AG04450 (cell line): ENCODE data around the gene DNAH10. TPM values are rescaled to one million over a fixed set of nuclear protein-coding genes. Genes with fewer than 3 reads are reported as not detected.

Source experiments
- CTCF ChIA-PET: fragments of 300-600, 350-600 bp; formaldehyde crosslinking; extraction: SDS; loops from one replicate; lab custom pipeline; 2022; ENCODE audit warnings: antibody characterized with exemption, inconsistent platforms; lab: Charles Lee
- POLR2A ChIA-PET: fragments of 350-600 bp; formaldehyde crosslinking; extraction: SDS; loops from one replicate; lab custom pipeline; 2021; ENCODE audit warnings: antibody characterized with exemption, inconsistent platforms; lab: Yijun Ruan, JAX
- DNase-seq: peaks from one replicate; pipeline ENCODE4 v3.0.0-alpha.2; 2011; ENCODE audit warnings: low read depth, low spot score
- H3K27ac ChIP-seq: one replicate; pipeline ENCODE4 v1.5.1; 2012; ENCODE audit warnings: low read depth, low read length, control low read depth
- H3K27me3 ChIP-seq: one replicate; pipeline ENCODE4 v1.6.0; 2012; ENCODE audit warnings: low read length; ENCODE audit not compliant: control insufficient read depth, insufficient read depth
- H3K4me3 ChIP-seq: 2 replicates; pipeline ENCODE4 v1.5.1; 2011; ENCODE audit warnings: mild to moderate bottlenecking, low read depth, low read length, control low read depth
- H3K9me3 ChIP-seq: 2 replicates; pipeline ENCODE4 v1.5.1; 2012; ENCODE audit warnings: low read length; ENCODE audit not compliant: control insufficient read depth, insufficient read depth
- CTCF ChIP-seq: IDR thresholded peaks from 2 replicates; pipeline ENCODE4 v1.5.1; 2011; ENCODE audit warnings: low read depth, low read length, control low read depth, inconsistent platforms
- polyA plus RNA-seq: library from polyadenylated mRNA; depleted of rRNA; stranded (reverse); fragments of >200 nt; gene quantifications from 2 replicates; pipeline ENCODE4 v1.2.3, GENCODE V29; 2011

Gene DNAH10
- polyA plus RNA-seq, 1 experiment, result 9.1 TPM

- ChIA-PET CTCF (no interaction called here), POLR2A (no interaction called here)
- peaks cover 7% of the 10 kb centered on the region for H3K9me3 ChIP-seq
- no peak for DNase-seq
- H3K27ac ChIP-seq, result no peak overlapping the region
- TF ChIP-seq CTCF, result no peak
- no peak overlapping the region for H3K4me3 ChIP-seq
- peaks cover 4% of the 10 kb centered on the region for H3K27me3 ChIP-seq
Measured at GRCh38 chr12:123899368-123899767, 137.3 kb downstream of the DNAH10 start.

GRCh38 chr12:123900871-123901376, 138.8 kb downstream of the DNAH10 start:
- Histone ChIP-seq H3K27ac (peak overlapping the region; percentile 21), H3K4me3 (no peak overlapping the region), H3K9me3 (peaks cover 7% of the 10 kb centered on the region), H3K27me3 (peaks cover 4% of the 10 kb centered on the region)
- ChIA-PET POLR2A (interaction anchor here (0.7 kb wide), 1 partner anchor 1014 kb away, joined by 3 read pairs; the partner anchor contains the start of gene UBC), CTCF (no interaction called here)
- TF ChIP-seq CTCF, result no peak
- DNase-seq, result no peak

- peaks cover 4% of the 10 kb centered on the region for H3K27me3 ChIP-seq
- no peak overlapping the region for H3K4me3 ChIP-seq
- H3K9me3 ChIP-seq, result peaks cover 7% of the 10 kb centered on the region
- no peak for DNase-seq
- H3K27ac ChIP-seq, result no peak overlapping the region
- CTCF ChIA-PET, result interaction anchor here (3.3 kb wide), 1 partner anchor 61 kb away, joined by 13 read pairs; no protein-coding TSS in a partner anchor
- no peak for TF ChIP-seq CTCF
- POLR2A ChIA-PET, result no interaction called here
Measured at GRCh38 chr12:123902821-123903220, 140.7 kb downstream of the DNAH10 start.

- ChIA-PET CTCF (interaction anchor here (0.8 to 3.3 kb wide), 3 partner anchors 61 to 80 kb away, joined by 3 to 17 read pairs (median 13); no protein-coding TSS in a partner anchor), POLR2A (no interaction called here)
- no peak for TF ChIP-seq CTCF
- Histone ChIP-seq H3K27ac (no peak overlapping the region), H3K9me3 (peaks cover 6% of the 10 kb centered on the region), H3K27me3 (peaks cover 4% of the 10 kb centered on the region), H3K4me3 (no peak overlapping the region)
- DNase-seq, result no peak
Measured at GRCh38 chr12:123903301-123904065, 141.4 kb downstream of the DNAH10 start.
